GM21381 (cell line): ENCODE data around the gene DHRSX.
"Not testable (repeated sequence)": the region's sequence is repeated elsewhere in the genome, so short reads cannot be mapped to it uniquely, and the experiment has no call there.

Experiments used
- ATAC-seq: cut with Tn5 transposase; IDR thresholded peaks from one replicate; pipeline ENCODE4 v1.9.1; 2021; ENCODE audit warnings: mild to moderate bottlenecking, moderate library complexity; ENCODE audit not compliant: unreplicated experiment

Gene DHRSX

DNA sequence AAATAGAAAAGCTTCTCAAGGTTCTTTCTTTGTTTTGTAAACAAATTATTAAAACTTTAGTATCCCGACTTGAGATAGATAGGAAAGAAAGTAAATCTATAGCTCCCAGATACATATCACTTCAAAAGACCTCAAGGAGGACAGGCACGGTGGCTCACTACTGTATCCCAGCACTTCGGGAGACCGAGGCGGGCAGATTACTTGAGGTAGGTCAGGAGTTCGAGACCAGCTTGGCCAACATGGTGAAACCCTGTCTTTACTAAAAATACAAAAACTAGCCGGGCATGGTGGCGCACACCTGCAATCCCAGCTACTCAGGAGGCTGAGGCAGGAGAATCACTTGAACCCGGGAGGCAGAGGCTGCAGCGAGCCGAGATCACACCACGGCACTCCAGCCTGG lies 260.0 kb downstream of the DHRSX start:
- ATAC-seq: not testable (repeated sequence)

DNA sequence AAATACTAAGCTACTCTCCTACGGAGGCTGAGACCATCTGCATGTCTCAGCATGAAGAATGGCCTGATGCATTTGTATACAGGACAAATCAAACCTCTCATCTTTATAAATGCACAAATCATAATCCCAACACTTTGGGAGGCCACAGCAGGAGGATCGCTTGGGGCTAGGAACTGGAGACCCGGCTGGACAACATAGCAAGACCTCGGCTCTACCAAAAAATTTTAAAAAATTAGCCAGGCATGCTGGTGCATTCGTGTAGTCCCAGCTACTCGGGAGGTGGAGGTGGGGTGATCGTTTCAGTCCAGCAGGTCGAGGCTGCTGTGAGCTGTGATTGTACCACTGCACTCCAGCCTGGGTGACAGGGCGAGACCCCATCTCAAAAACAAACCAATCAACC lies 262.8 kb downstream of the DHRSX start:
- ATAC-seq: no peak

DNA sequence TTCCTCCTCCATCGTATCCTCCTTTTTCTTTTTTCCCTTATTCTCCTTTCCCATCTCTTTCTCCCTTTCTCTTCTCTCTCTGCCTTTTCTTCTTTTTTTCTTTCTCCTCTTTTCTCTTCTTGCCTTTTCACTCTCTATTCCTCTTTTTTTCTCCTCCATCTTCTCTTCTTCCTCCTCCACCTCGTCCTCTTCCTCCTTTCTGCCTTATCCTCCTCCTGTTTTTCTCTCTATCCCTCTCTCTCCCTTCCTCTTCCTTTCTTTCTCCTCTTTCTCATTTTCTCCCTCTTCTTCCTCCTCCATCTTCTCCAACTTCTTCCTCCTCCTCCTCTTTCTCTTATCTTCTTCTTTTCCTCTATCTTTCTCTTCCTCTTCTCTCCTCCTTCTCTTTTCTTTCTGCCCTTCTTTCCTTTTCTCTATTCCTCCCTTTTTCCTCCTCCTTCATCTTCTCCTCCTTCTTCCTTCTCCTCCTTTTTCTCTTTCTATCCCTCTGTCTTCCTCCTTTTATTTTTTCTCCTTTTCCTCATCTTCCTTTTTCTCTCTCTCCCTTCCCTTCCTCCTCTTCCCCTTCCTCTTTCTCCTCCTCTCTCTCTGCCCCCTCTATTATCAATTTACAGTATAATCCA lies 269.1 kb downstream of the DHRSX start:
- ATAC-seq: no peak

DNA sequence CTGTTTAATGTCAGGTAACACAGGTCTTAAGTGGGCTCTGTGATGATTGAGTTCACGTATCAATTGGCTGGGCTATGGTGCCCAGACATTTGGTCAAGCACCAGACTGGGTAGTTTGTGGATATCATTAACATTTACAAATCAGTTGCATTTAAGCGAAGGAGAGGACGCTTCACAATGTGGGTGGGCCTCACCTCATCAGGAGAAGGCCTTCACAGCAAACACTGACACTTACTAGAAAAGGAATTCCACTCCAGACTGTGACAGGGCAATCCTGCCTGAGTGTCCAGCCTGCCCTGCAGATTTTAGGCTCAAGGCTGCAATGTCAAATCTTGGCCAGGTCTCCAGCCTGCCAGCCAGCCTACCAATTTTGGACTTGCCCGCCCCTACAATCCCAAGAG lies 270.3 kb downstream of the DHRSX start:
- no peak for ATAC-seq

DNA sequence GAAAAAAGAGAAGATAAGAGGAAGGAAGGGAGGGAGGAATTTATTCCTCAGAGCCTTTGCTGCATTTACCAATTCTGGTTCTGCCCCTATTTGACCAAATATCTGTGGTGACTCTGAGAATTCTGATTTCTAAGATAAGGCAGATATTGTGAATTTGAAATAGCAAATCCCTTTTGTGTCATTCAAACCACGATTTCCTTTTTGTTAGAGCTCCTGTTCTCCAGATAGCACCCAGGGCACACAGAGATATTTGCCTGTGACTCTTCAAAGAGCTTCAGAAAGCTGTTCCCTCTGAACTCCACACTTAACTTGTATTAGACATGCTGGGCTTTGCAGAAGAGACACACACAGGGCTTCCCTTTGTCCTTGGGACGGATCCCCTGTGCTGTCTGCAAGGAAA lies 272.2 kb downstream of the DHRSX start:
- ATAC-seq: no peak

DNA sequence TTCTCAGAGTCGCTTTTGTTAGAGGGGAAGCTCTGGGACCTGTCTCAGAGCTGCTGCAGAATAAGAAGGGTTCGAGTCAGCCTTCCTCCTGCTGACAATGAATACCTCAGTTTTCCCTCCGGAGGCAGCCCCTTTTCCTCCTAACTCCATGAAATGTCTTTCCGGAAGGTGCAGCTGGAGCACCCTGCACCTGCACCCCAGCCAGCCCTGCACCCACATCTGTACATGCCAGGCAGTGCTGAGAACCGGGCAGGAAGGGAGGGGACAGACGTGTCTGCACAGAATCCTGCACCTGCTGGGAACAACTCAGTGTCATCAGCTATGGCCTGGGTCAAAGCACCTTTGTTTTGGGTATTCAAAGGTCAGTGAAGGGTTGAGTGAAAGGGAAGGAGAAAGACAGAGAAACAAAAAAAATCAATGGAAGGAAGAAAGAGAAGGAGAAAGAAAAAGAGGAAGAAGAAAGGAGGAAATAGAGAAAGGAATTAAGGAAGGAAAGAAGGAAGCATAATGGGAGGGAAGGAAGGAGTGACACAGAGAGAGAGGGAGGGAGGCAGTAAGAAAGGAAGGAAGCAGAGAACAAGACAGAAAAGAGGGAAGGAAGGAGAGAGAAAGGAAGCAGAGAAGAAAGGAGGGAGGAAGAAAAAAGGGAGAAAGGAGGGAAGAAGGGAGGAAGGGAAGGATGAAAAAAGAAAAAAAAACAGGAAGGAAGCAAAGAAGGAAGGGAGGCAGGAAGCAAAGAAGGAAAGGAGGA lies 273.7 kb downstream of the DHRSX start:
- ATAC-seq: no peak

DNA sequence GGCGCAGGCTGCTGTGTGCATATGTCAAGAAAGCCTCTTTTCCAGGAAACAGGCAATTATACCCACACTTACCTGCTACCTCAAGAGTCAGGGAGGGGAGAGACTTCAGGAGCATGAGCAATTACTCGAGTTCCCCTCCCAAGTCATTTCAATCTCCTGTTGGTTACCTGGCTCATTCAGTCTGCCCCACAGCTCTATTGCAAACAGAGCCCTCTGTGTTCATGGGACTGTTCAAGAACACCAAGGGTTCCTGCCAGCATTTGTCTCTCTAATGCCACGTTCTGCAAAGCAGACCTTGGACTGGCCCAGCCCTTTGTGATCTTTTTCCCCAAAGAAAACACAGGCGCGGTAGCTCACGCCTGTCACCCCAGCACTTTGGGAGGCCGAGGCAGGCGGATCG lies 274.6 kb downstream of the DHRSX start:
- ATAC-seq: no peak

DNA sequence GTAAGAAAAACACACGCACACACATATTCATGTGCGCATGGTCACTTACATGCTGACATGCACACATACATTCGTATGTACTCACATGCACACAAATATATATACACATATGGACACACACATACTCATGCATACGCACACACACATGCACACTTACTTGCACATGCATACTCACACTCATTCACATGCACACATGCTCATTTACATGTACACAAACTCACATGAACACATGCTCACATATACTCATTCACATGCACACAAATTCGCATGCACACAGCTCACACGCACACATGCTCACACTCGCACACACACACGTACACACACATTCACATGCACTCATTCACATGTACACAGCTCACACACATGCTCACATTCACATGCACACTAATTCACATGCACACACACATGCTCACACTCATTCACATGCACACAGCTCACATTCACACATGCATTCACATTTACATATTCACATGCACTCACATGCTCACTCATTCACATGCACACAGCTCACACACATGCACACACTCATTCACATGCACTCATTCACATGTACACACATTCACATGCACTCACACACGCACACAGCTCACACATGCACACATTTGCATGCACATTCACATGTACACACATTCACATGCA lies 276.1 kb downstream of the DHRSX start:
- ATAC-seq: no peak

DNA sequence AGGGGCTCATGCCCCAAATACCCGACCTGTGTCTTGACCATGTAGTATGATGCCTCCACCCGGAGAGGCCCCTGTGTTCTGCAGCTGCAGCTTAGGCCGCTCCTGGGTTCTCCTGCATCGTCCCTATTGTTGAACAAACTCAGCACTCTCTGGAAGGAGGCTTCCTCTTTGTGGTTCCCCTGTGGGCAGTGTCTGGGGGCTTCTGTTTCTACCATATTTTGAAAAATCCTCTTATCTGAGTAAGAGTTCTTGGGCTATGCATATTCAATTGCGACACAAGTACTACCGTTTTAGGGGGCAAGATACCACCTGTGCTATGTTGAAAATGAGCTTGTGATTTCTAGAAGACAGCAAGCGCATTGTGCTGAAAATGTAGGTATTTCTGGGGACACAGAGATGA lies 276.6 kb downstream of the DHRSX start:
- ATAC-seq: no peak

DNA sequence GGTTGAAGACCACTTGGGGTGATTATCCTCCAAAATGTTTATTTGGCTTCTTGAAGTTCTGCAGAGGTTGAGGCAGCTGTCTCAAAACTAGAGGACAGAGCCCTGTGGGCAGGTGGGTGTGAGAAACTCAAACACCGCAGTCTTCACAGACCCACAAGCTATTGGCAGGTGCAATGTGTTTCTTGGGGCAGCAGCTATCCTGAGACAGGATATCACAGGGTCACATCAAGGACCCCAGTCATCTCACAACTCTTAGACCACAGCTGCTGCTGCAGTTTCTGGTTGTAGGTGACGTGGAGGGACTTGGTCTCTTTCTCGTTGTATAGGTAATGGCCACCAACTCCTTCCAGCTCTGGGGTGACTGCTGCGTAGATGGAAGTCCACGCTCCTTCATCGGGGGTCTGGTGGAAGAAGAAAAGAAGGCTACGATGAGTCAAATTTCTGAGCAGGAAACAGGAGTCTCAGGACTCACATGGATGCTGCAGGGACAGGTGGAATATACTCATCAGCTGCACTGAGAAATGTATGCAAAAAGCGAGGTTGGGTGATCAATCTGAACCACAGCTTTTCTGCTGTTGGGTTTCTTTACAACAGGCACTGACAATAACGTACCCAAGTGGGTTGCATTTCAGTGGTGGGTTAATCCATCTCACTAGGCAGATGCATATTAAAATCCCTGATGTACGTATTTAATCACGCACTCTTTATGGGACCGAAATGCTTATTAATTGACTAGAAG lies 279.8 kb downstream of the DHRSX start:
- peak; percentile 66 for ATAC-seq

DNA sequence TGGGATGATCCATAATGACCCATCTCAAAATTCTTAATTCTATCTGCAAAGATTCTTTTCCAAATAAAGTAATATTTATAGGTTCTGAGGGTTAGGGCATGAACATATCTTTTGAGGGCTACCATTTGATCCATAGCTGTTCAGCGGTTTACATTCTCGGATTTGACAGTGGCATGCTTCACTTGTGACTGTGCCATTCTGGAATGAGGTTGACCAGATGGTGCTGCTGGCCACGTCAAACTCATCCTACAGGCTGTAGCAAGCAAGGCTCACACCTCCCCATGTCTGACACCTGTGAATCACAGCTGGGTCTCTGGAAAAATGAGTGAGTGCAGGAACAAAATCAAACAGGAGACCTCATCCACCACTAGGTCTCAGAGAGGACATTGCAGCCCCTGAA lies 280.5 kb downstream of the DHRSX start:
- no peak for ATAC-seq

DNA sequence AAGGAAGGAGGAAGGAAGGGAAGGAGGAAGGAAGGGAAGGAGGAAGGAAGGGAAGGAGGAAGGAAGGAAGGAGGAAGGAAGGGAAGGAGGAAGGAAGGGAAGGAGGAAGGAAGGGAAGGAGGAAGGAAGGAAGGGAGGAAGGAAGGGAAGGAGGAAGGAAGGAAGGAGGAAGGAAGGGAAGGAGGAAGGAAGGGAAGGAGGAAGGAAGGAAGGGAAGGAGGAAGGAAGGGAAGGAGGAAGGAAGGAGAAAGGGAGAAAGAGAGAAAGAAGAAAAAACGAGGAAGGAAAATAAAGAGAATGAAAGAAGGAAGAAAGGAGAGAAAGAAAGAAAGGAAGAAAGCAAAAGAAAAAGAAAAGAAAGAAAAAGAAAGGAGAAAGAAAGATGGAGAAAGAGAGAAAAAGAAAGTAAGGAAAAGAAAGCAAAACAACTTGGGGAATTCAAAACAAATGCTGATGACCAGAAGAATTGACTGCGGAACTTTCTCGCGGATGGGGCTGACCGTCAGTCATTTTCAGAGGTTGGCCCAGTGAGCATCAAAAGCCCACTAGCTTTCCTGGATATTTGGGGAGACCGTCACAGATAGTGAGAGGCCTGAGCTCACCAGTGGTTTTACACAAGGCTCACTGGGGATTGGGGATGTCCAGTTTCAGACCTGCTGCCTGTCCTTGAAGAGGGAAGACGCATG lies 286.5 kb downstream of the DHRSX start:
- ATAC-seq: not testable (repeated sequence)

DNA sequence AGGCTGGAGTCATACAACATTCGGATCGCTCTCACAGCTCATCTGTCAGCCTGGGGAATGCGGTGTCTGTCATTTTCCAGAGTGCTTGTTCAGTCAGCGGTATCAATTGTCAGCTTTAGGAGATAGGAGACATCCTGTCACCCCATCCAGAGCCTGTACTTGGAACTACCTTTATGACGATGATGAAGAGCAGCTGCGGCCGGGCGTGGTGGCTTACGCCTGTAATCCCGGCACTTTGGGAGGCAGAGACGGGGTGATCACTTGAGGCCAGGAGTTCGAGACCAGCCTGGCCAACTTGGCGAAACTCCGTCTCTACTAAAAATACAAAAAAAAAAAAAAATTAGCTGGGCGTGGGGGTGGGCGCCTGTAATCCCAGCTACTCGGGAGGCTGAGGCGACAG lies 289.1 kb downstream of the DHRSX start:
- not testable (repeated sequence) for ATAC-seq

DNA sequence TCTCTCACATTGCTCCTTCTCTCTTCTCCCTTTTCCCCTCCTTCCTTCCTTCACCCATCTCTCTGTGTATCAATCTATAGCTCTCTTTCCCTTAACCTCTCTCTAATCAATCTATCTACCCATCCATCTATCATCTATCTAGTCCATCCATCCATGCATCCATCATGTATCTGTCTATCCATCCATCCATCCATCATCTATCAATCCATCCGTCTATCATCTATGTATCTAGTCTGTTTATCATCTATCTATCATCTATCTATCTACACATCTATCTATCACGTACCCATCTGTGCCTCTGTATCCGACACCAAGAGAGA lies 307.5 kb downstream of the DHRSX start:
- no peak for ATAC-seq

DNA sequence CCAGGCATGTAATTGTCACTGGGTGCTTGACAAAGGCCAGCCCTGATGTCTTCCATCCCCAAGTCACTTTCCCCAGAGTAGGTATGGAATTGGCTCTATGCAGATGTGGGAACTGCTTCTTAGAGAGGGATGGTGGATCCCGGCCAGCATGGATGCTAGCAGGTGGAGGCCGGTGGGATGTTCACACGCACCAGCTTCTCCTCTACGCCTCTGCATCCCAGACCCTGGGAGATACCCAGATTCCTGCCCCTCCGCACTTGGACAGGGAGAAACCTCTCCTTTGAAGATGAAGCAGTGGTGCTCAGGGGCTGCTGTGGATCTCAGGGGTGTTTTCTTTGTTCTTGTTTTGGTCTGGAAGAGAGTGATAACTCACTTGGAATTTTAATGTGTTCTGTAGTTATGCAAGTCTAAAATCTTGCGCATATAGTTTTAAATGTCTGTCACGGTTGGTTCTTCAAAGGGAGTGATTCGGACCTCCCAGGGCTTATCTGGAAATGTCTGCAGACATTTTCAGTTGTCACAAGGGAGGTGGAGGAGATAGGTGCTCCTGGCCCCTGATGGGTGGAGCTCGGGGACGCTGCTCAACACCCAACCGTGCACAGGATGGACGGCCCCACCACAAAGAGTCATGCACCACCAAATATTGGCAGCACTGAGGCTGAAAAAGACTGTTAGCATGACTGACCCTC lies 308.0 kb downstream of the DHRSX start:
- ATAC-seq: no peak

DNA sequence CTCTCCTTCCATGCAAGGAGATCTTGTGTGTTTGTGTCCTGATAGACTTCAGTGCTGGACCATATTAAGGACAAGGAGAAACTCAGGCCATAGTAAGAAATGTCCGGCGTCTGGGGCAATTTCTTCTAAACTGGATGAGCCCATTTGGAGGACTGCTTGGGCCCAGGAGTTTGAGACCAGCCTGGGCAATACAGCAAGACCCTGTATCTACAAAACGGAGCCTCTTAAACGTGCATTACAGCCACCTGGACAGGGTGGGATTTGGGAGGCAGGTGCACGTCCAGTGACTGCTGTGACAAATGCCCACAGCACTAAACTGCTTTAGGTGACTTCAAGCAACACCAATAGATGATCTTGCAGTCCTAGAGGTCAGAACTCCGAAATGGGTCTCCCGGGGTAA lies 311.9 kb downstream of the DHRSX start:
- ATAC-seq: no peak

DNA sequence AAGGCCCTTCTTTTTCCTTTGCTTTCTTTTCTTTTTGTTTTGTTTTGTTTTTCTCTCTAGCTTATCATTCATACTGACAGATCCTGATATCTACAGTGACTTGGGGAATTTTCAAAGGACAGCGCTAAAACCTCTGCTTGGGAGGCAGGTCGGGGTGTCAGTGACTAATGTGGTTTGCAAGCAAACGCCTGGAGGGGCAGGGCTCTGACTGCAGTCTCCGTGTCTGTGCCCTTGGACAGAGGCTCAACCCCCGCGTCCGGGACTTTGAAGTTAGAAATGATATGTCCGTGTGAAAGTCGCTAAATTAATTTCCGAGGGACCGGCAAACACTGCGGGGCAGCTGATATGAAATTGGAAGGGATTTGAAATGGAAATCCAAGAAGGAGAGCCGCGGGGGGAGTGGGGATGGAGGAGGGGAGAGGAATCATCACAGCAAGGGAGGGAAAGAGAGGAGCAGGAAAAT lies 312.4 kb downstream of the DHRSX start:
- no peak for ATAC-seq

DNA sequence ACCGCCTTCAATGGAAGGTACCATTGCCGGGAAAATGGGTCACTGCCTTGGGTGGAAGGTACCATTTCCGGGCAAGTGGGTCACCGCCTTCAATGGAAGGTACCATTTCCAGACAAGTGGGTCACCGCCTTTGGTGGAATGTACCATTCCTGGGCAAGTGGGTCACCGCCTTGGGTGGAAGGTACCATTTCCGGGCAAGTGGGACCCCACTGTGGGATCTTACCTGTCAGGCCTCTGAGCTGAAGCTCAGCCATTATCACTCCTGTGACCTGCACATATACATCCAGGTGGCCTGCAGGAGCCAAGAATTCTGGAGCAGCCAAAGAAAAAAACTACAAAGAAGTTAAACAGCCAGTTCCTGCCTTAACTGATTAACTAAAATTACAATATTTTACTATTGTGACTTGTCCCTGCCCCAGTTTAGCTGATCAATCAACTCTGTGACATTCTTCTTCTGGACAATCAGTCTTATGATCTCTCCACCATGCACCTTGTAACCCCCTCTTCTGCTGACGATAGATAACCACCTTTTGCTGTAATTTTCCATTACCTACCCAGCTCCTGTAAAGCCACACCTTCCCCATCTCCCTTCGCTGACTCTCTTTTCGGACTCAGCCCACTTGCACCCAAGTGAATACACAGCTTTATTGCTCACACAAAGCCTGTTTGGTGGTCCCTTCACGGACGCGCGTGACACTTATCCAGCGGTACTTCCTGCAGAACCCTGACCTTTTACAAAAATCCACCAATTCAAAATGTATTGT lies 313.2 kb downstream of the DHRSX start:
- ATAC-seq: no peak

DNA sequence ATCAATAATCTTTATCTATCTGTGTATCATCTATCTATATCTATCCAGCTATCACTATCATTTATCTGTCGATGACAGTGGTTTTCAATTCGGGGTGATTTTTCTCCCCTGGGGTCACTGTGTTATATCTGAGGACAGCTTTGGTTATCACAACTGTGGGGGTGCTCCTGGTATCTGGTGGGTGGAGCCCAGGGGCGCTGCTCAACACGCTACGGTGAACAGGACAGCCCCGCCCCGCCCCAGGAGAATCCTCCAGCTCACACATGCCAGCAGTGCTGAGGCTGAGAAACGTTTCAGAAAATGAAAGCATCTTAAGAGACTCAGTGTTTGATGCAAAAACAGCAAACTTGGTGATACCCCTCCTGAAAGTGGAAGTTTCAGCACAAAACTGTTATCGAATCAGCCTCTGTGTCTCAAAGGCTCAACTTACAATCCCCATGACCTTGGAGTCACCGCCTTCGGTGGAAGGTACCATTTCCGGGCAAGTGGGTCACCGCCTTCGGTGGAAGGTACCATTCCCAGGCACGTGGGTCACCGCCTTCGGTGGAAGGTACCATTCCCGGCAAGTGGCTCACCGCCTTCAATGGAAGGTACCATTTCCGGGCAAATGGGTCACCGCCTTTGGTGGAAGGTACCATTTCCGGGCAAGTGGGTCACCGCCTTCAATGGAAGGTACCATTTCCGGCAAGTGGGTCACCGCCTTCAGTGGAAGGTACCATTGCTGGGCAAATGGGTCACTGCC lies 315.3 kb downstream of the DHRSX start:
- ATAC-seq: no peak
